ENCODE results near the gene PSME3.

Gene PSME3

DNA sequence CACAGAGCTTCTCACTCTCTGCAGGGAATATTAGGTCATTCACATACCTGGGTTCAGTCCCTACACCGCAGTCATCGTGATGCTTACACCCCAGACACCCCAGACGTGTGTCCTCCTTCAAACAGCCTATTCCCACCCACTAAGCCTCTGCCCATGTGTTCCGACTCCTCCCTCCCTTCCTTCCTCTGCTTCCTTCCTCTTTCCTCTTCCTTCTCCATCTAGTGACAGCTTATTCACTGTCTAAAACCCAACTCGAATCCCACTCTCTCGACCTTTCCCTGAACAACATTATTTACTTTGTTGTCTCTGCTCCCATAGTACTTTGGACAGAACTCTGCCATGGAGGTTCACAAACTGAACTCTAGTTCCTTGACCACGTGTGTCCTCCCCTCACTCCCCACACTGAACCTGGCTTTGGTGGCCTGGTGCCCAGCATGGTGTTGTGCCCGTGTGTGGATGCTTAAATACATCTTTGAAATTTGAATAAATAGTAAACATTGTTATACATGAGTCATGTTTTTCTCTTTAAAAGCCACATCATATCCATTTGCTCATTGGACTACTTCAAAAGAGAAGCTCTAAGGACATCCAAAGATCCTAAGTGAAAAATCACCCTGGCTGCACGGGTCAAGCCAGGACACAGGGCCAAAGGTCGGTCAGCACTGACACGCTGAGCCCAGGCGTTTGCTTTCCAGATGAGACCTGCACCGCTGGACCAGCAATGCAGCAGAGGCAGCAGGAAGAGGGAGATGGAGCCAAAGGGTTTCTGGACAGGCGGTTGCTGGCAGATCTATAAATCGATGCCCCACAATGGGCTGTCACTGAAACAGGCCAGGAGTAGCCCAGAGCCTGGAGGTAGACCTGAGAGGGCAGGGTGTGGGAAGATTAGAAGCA is 53.3 kb downstream of the PSME3 start:
- no peak overlapping the region for H3K4me3 ChIP-seq (ENCODE audit: low read depth, low read length)
- DNase-seq (ENCODE audit: low read depth), result no peak
- TF ChIP-seq, protein P1, sequence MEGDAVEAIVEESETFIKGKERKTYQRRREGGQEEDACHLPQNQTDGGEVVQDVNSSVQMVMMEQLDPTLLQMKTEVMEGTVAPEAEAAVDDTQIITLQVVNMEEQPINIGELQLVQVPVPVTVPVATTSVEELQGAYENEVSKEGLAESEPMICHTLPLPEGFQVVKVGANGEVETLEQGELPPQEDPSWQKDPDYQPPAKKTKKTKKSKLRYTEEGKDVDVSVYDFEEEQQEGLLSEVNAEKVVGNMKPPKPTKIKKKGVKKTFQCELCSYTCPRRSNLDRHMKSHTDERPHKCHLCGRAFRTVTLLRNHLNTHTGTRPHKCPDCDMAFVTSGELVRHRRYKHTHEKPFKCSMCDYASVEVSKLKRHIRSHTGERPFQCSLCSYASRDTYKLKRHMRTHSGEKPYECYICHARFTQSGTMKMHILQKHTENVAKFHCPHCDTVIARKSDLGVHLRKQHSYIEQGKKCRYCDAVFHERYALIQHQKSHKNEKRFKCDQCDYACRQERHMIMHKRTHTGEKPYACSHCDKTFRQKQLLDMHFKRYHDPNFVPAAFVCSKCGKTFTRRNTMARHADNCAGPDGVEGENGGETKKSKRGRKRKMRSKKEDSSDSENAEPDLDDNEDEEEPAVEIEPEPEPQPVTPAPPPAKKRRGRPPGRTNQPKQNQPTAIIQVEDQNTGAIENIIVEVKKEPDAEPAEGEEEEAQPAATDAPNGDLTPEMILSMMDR (IDR thresholded peaks at IDR 0.05; ENCODE audit: insufficient read depth, low read depth, low read length, missing control alignments), result no peak

DNA sequence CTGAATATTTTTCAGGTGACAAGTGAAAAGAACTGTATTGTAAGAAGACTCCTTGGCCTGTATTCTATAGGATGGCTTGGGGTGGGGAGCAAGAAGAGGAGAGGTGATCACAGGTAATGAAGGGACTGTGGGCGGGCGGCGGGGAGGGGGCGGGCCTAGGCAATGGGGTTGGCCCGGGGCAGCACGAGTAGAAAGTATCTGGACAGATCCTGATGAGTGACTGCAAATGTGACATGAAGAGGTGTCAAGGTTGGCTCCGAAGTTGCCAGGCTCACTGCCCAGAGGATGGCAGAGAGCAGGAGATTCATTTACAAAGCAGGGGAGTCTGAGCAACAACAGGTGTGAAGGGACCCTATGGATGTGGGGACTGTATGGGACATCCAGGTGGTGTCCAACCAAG is 56.6 kb downstream of the PSME3 start:
- no peak for DNase-seq (ENCODE audit: low read depth)
- TF ChIP-seq, protein P1 (IDR thresholded peaks at IDR 0.05; ENCODE audit: insufficient read depth, low read depth, low read length, missing control alignments), result no peak
- no peak overlapping the region for H3K4me3 ChIP-seq (ENCODE audit: low read depth, low read length)

GRCh38 chr17:42891539-42892152 is 58.4 kb downstream of the PSME3 start:
- DNase-seq (ENCODE audit: low read depth), result no peak
- H3K4me3 ChIP-seq (ENCODE audit: low read depth, low read length), result no peak overlapping the region
- TF ChIP-seq, protein P1 (IDR thresholded peaks at IDR 0.05; ENCODE audit: insufficient read depth, low read depth, low read length, missing control alignments), result no peak

DNA sequence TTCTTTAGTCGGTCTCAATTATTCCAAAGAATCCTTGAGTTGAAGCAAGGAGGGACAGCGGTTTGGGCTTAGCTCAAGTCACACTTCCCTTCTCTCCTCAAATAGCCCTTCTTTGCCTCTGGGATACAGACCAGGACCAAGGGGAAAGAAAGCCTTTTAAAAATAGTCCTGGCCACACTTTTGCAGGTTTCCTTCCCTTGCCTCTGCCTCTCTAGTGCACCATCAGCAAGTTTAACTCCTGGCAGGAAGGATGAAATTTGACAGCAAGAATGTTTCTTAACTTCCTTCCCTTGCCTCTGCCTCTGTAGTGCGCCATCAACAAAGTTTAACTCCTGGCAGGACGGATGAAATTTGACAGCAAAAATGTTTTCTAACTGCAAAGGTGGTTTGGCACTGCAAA is 60.2 kb downstream of the PSME3 start:
- TF ChIP-seq, protein P1 (IDR thresholded peaks at IDR 0.05; ENCODE audit: insufficient read depth, low read depth, low read length, missing control alignments), result no peak
- DNase-seq (ENCODE audit: low read depth), result no peak
- H3K4me3 ChIP-seq (ENCODE audit: low read depth, low read length), result no peak overlapping the region
